ENCODE data around the gene AQP2. TPM values are rescaled to one million over a fixed set of nuclear protein-coding genes. Genes with fewer than 3 reads are reported as not detected.

AQP2 gene
- total RNA-seq, 1 donor from 2014 or later = not detected

DNA sequence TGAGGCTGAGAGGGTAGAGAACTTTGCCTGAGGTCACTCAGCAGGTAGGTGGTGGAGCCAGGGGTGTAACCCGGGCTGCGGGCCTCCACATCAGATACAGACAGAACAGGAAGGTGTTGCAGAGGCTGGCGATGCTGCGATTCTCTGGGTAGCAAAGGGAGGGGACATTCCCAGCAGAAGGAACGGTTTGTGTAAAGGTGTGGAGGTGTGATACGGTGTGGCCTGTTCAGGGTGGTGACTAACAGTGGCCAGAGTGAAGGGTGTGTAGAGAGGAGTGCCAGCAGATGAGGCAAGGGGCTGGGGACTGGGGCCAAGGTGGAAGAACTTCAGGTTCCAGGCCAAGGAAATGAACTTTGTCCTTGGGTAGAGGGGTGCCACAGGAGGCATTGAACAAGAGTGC, 28.6 kb upstream of the AQP2 start:
- no peak for ATAC-seq
- no peak overlapping the region for H3K27ac ChIP-seq

DNA sequence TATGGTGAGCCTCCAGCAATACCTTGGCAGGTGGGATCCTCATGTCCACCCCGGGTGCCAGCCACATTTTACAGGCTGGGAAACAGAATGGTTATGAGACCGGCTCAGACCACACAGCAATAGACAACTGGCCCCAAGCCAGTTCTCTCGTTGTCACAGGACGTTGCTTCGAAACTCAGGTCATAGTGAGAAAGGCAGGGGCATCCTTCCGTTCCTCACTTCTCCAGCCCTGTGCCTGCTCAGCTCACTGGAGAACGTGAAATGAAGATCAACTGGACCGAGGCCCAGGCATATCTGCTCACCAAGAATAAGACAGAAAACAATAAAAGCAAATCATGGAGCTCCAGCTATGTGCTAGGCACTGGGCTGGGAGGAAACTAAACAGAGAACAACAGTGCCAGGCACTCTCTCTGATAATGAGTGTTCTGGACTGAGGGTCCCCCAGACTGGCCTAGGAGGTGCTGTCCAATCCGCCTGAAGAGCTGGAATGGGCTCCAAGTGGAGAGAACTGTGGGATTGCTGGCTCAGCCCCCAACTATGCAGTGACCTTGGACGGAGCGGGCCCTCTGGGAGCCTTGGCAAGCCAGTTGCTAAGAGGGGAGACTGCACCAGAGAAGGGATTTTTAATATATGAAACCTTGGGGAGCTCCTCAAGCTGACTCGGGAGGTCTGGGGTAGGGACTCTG, 28.0 kb upstream of the AQP2 start:
- Histone ChIP-seq H3K27me3 (no peaks in the 10 kb centered on the region), H3K36me3 (no peaks in the 10 kb centered on the region), H3K4me3 (no peak overlapping the region), H3K9me3 (no peaks in the 10 kb centered on the region), H3K27ac (no peak overlapping the region), H3K4me1 (peaks cover 8% of the 10 kb centered on the region)
- ATAC-seq = no peak
- TF ChIP-seq, protein P1, sequence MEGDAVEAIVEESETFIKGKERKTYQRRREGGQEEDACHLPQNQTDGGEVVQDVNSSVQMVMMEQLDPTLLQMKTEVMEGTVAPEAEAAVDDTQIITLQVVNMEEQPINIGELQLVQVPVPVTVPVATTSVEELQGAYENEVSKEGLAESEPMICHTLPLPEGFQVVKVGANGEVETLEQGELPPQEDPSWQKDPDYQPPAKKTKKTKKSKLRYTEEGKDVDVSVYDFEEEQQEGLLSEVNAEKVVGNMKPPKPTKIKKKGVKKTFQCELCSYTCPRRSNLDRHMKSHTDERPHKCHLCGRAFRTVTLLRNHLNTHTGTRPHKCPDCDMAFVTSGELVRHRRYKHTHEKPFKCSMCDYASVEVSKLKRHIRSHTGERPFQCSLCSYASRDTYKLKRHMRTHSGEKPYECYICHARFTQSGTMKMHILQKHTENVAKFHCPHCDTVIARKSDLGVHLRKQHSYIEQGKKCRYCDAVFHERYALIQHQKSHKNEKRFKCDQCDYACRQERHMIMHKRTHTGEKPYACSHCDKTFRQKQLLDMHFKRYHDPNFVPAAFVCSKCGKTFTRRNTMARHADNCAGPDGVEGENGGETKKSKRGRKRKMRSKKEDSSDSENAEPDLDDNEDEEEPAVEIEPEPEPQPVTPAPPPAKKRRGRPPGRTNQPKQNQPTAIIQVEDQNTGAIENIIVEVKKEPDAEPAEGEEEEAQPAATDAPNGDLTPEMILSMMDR (IDR thresholded peaks at IDR 0.05) = no peak
- intact Hi-C loops (cut with DNase I) = no loop called here
- DNase-seq = peak; percentile 51

More for the DNA sequence above, 28.6 kb upstream of the AQP2 start:
- peaks cover 8% of the 10 kb centered on the region for H3K4me1 ChIP-seq
- intact Hi-C loops (cut with DNase I) = no loop called here
- TF ChIP-seq, protein P1 (IDR thresholded peaks at IDR 0.05) = no peak
- DNase-seq = peak; percentile 54
- no peaks in the 10 kb centered on the region for H3K36me3 ChIP-seq
- H3K4me3 ChIP-seq = no peak overlapping the region
- no peaks in the 10 kb centered on the region for H3K27me3 ChIP-seq
- no peaks in the 10 kb centered on the region for H3K9me3 ChIP-seq

DNA sequence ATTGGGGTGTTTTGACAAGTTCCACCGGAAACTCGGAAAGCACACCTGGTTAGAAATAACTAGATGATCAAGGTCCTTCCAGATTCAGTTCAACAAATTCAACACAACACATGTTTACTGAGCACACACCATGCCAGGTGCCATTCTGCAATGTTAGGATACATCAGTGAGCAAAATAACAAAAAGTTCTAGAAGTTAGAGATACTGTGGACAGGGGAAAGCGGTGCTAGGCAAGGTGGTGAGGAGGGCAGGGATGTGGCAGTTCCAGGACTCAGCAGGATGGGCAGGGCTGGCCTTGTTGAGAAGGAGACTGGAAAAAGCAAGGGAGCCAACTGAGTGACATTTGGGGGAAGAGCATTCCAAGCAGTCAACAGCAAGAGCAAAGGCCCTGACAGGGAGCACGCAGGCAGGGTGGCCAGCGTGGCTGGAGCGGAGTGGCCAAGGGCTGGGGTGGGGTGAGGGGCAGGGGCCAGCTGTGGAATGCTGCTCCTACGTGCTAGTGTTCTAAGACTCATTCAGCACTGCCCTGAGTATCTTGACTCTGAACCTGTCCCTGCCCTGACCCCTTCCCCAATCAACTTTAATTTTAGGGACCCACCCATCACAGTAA, 27.4 kb upstream of the AQP2 start:
- H3K9me3 ChIP-seq = no peaks in the 10 kb centered on the region
- no peaks in the 10 kb centered on the region for H3K27me3 ChIP-seq
- intact Hi-C loops (cut with DNase I) = no loop called here
- peak; percentile 62 for DNase-seq
- peaks cover 8% of the 10 kb centered on the region for H3K4me1 ChIP-seq
- no peak overlapping the region for H3K4me3 ChIP-seq
- no peak overlapping the region for H3K27ac ChIP-seq
- TF ChIP-seq, protein P1 (IDR thresholded peaks at IDR 0.05) = no peak
- peak; percentile 20 for ATAC-seq
- H3K36me3 ChIP-seq = no peaks in the 10 kb centered on the region

DNA sequence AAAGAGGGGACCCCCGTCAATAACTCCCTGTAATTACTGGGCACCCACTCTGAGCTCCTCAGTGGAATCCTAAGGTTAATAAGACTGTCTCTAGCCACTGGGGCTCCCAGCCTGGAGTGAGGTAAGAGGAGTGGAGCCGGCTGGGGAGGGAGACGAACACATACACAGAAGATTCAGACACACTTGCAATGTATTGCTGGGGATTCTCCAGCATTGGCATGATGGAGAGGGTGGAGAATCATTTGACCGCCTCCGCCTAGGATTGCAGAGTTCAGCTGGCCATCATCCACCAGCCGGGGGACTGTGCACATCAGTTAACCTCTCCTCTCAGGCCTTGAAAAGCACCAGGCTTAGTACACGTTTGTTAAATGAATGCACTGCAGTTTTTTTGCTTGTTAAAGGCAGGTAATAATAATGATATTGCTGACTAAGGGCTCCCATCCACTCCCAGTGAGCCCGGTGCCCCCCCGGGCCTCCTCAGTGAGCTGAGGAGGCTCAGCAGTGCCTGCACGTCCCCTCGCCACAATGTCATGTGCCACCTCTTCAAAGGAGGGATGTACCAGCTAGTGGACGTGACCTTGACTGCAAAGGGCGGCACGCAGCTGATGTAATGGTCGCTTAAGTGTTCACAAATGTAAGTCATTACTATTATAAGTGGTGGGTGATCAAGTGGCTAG, 26.5 kb upstream of the AQP2 start:
- H3K4me3 ChIP-seq = no peak overlapping the region
- H3K4me1 ChIP-seq = peaks cover 8% of the 10 kb centered on the region
- no peaks in the 10 kb centered on the region for H3K27me3 ChIP-seq
- ATAC-seq = no peak
- TF ChIP-seq, protein P1 (IDR thresholded peaks at IDR 0.05) = no peak
- peak; percentile 52 for DNase-seq
- H3K9me3 ChIP-seq = no peaks in the 10 kb centered on the region
- no peaks in the 10 kb centered on the region for H3K36me3 ChIP-seq
- intact Hi-C loops (cut with DNase I) = no loop called here
- no peak overlapping the region for H3K27ac ChIP-seq

DNA sequence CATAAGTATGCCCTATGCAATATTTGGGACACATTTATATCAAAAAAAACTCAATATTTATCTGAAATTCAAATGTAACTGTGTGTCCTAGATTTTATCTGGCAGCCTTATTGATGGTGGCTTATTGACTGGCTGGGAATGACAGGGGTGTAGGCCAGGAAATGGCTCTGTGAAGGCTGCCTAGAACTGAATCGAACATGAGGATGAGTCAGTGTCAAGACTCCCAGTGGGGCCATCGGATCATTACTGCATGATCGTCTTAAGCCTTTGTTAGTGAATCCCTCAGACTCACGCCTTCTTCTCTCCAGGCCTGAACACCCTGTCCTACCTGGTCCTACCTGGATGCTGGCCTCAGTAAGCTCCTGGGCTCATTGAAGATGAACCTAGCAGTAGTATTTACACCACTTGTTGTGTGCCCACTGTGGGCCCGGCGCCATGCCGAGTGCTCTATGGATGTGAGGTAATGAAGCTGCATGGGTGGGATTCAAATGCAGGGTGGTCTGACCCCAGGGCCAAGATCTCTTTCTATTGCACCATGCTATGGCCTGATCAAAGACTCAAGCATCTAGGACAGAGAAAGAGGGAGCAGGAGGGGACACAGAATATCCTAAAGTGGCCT, 25.8 kb upstream of the AQP2 start:
- no peak overlapping the region for H3K4me3 ChIP-seq
- ATAC-seq (no peak), DNase-seq (peak; percentile 52)
- intact Hi-C loops (cut with DNase I) = no loop called here
- no peaks in the 10 kb centered on the region for H3K9me3 ChIP-seq
- no peaks in the 10 kb centered on the region for H3K36me3 ChIP-seq
- no peak overlapping the region for H3K27ac ChIP-seq
- TF ChIP-seq, protein P1 (IDR thresholded peaks at IDR 0.05) = no peak
- no peaks in the 10 kb centered on the region for H3K27me3 ChIP-seq
- peaks cover 8% of the 10 kb centered on the region for H3K4me1 ChIP-seq
